HG03439 (cell line): ENCODE results near the gene TCEAL8.
A peak's percentile ranks its signal among the peaks of the same experiment; 100 is the strongest.

Source experiments
- ATAC-seq: cut with Tn5 transposase; IDR thresholded peaks from one replicate; pipeline ENCODE4 v1.9.1; 2021; ENCODE audit warnings: mild to moderate bottlenecking, moderate library complexity; ENCODE audit not compliant: unreplicated experiment

Gene TCEAL8

GRCh38 chrX:103215425-103215991 lies 39.4 kb downstream of the TCEAL8 start:
- ATAC-seq = peak; percentile 13

- peak; percentile 98 for ATAC-seq
Measured at GRCh38 chrX:103214870-103215424, 40.0 kb downstream of the TCEAL8 start, which contains the start of gene BEX4. Gene BEX4 (plus strand): TSS chrX:103215108. CDS start chrX:103216154, 1,046 bp downstream.

GRCh38 chrX:103212749-103213457 lies 42.1 kb downstream of the TCEAL8 start:
- ATAC-seq = no peak

- no peak for ATAC-seq
Measured at GRCh38 chrX:103211012-103211715, 43.8 kb downstream of the TCEAL8 start.

- ATAC-seq = no peak
Measured at GRCh38 chrX:103210056-103210455, 44.9 kb downstream of the TCEAL8 start.
